Kidney (tissue), 14 donors: ENCODE results near the gene B3GLCT. TPM values are rescaled to one million over a fixed set of nuclear protein-coding genes. Genes with fewer than 3 reads are reported as not detected.
A peak's percentile ranks its signal among the peaks of the same experiment; 100 is the strongest.

Source experiments
- DNase-seq, 5 donors: peaks; one replicate each; pipeline ENCODE4 v3.0.0-alpha.2; 2013 to 2020
- FAIRE-seq: peaks from 2 replicates; lab custom pipeline; 2012; peaks lifted over from hg19 to GRCh38; lab: Jason Lieb, UNC
- H3K27ac ChIP-seq, 2 donors: one replicate each; pipeline ENCODE4 v1.7.0; 2013; ENCODE audit warnings: low read depth in 2 of 2, low read length in 2 of 2, inconsistent platforms in 1 of 2
- H3K27me3 ChIP-seq: one replicate; pipeline ENCODE4 v1.7.1; 2013; ENCODE audit warnings: low read length, inconsistent platforms; ENCODE audit not compliant: control insufficient read depth, insufficient read depth
- H3K36me3 ChIP-seq, 3 donors: one replicate each; pipeline versions ENCODE4 v1.7.0 to v1.7.1; 2013; ENCODE audit warnings: low read length in 3 of 3, control low read depth in 1 of 3, inconsistent platforms in 1 of 3; ENCODE audit not compliant: insufficient read depth in 3 of 3, control insufficient read depth in 2 of 3
- H3K4me1 ChIP-seq, 3 donors: one replicate each; pipeline versions ENCODE4 v1.7.0 to v1.7.1; 2013; ENCODE audit warnings: low read length in 3 of 3, inconsistent platforms in 1 of 3, low read depth in 1 of 3; ENCODE audit not compliant: control insufficient read depth in 2 of 3, insufficient read depth in 2 of 3
- H3K4me3 ChIP-seq, 3 donors: one replicate each; pipeline versions ENCODE4 v1.7.0 to v1.8.1; 2013; ENCODE audit warnings: low read length in 3 of 3, control low read depth in 1 of 3, inconsistent platforms in 1 of 3
- H3K9ac ChIP-seq, 3 donors: one replicate each; pipeline versions ENCODE4 v1.7.0 to v1.7.1; 2013; ENCODE audit warnings: low read length in 3 of 3, control low read depth in 1 of 3, inconsistent platforms in 1 of 3
- H3K9me3 ChIP-seq, 3 donors: one replicate each; pipeline versions ENCODE4 v1.7.0 to v1.7.1; 2013; ENCODE audit warnings: low read length in 3 of 3, control low read depth in 1 of 3, inconsistent platforms in 1 of 3; ENCODE audit not compliant: control insufficient read depth in 2 of 3, insufficient read depth in 1 of 3
- intact Hi-C: fragments of 100-400 bp; cut with DNase I; formaldehyde crosslinking; loops from one replicate; pipeline ENCODE4 v1.11.1; 2022
- polyA plus RNA-seq: library from polyadenylated mRNA; stranded (reverse); fragments of 350-450 nt; fragmentation: Illumina TruSeq; extraction: RNeasy Lipid Tissue Mini Kit (QIAGEN cat#74804); gene quantifications from one replicate; pipeline ENCODE4 v1.2.3, GENCODE V29; 2014; ENCODE audit warnings: low read depth, low replicate concordance; ENCODE audit not compliant: insufficient read depth
- total RNA-seq: library from RNA; stranded (reverse); fragmentation: NEBNext Ultra II Directional; extraction: Animal tissue kit (Norgen Biotek cat#: 25700); gene quantifications from one replicate; pipeline ENCODE4 v1.2.1, GENCODE V29; 2021
- TF ChIP-seq, protein P1 (sequence below): IDR thresholded peaks from 3 replicates; pipeline ENCODE4 v1.5.1; 2012; ENCODE audit warnings: mild to moderate bottlenecking, moderate library complexity, borderline replicate concordance; ENCODE audit not compliant: insufficient read depth; ENCODE audit errors: extremely low read depth
- donor health status: control.
- donor health status: control.
- donor health status: control.
- donor health status: control.
- donor health status: control.
- donor health status: DM: yes; HTN: yes; CAD: no.
- donor health status: Normal renal cell carcinoma (clear cell type).

Gene B3GLCT
- total and polyA plus RNA-seq, 2 donors from 2014 or later: 5.9 to 7.7 TPM

DNA sequence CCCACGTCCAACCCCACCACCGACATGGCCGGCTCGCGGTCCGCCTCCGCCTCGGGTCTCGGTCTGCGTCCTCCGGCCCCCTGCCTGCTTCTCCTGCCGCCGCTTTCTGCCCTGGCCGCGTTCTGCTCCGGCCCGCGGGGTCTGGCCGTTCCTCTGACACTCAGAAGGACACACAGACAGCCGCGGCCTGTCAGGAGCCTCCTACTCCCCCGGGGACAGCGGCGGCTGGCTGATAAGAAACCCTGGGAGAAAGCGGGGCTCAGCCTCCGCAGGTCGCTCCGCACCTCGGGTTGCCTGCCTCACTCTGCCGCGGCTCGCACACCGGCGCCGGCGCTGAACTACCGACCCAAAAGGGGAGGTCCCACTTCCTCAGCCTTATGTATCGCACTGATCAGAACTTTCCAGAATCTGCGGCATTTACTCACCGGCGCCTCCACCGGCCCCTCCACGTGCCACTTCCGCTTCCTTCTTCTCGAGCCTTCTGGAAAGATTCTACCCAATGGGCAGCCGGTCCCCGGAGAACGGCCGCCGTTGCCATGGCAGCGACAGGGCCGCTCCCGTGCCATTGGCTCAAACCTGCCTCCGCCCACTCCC, 38.1 kb upstream of the B3GLCT start, which contains the start of gene HSPH1:
HSPH1 (minus strand) TSS at position 348 of the 594 bp plus-strand sequence; CDS start at position 26, 322 bp downstream.
- DNase-seq (peak; percentile 98 to 99 (median 99)), FAIRE-seq (peak; percentile 94)
- H3K27ac ChIP-seq: peak within 1 kb of the TSS; percentile 99 to 100
- intact Hi-C loops: no loop called here
- peaks cover 0 to 14% (median 2%) of the 10 kb centered on the region in 3 donors for H3K4me1 ChIP-seq
- no peaks in the 10 kb centered on the region for H3K9me3 ChIP-seq
- peak within 1 kb of the TSS; percentile 98 to 99 (median 98) for H3K9ac ChIP-seq
- TF ChIP-seq, protein P1, sequence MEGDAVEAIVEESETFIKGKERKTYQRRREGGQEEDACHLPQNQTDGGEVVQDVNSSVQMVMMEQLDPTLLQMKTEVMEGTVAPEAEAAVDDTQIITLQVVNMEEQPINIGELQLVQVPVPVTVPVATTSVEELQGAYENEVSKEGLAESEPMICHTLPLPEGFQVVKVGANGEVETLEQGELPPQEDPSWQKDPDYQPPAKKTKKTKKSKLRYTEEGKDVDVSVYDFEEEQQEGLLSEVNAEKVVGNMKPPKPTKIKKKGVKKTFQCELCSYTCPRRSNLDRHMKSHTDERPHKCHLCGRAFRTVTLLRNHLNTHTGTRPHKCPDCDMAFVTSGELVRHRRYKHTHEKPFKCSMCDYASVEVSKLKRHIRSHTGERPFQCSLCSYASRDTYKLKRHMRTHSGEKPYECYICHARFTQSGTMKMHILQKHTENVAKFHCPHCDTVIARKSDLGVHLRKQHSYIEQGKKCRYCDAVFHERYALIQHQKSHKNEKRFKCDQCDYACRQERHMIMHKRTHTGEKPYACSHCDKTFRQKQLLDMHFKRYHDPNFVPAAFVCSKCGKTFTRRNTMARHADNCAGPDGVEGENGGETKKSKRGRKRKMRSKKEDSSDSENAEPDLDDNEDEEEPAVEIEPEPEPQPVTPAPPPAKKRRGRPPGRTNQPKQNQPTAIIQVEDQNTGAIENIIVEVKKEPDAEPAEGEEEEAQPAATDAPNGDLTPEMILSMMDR: no peak
- peak within 1 kb of the TSS; percentile 77 to 99 (median 88) for H3K4me3 ChIP-seq
- no peaks in the 10 kb centered on the region for H3K27me3 ChIP-seq
- H3K36me3 ChIP-seq: no peaks in the 10 kb centered on the region

DNA sequence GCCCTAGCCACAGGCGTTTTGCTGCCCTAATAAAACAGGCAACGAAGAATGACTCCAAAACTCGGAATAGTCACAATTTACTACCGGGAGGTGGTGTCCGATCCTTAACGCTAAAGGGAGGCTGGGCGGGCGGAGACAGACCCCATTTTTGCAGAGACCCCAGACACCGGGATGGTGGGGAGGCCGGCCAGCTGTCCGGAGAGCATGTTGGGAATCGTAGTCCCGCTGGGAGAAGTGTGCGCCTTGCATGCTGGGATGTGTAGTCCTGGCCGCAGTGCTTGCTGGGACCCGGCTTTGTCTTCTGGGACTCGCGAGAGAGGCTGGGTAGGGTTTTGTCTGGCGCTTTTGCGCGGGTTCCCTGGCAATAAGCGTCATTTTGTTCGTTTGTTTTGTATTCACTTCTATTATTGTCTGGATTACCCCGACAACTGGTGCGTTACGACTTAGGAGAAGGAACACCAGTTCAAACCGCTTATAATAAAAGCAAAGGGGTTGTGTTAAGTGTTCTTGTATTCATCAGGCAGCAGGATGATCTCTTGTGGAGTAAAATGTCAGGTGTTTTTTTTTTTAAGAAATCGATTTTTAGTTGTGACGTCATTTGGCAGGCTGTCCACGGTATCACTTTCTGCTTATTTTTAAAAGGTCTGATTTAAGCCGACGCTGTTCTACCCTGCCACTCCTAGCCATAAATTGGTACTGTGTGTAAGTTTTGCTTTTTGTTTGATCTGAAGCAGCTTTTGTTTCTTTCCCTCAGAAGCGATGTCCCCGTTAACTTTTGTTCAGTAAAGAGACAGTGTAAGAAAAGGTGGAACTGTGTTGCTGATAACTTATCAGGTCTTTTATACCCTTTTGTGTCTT, 37.4 kb upstream of the B3GLCT start:
- Histone ChIP-seq H3K9me3 (no peaks in the 10 kb centered on the region), H3K9ac (peak overlapping the region; percentile 76 to 98 (median 77)), H3K27me3 (no peaks in the 10 kb centered on the region), H3K36me3 (no peaks in the 10 kb centered on the region), H3K4me1 (peaks cover 0 to 14% (median 2%) of the 10 kb centered on the region in 3 donors), H3K4me3 (peak overlapping the region; percentile 77 to 99 (median 78)), H3K27ac (peak overlapping the region; percentile 99 to 100)
- FAIRE-seq (no peak), DNase-seq (peak; percentile 98 to 99 (median 99))
- TF ChIP-seq, protein P1: no peak
- intact Hi-C loops: no loop called here

DNA sequence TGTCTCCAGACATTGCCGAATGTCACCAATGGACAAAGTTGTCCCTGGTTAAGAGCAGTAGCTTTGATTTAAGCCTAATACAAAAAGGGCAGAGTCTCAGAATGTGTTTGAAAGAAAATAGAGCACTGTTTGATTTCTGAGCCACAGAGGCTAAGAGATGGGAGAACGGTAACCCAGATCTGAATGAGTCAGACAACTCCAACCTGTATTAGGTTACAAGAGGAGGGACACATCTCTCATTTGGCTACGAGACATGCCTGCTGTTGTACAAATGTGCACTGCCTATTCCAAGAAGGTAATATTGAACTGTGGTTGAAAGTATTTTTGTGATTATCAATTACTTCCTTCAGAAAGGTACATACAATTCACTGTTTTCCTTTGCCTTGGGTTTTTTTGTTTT, 33.2 kb upstream of the B3GLCT start:
- DNase-seq (no peak), FAIRE-seq (no peak)
- Histone ChIP-seq H3K4me3 (no peak overlapping the region), H3K27ac (no peak overlapping the region), H3K9ac (no peak overlapping the region), H3K27me3 (no peaks in the 10 kb centered on the region), H3K4me1 (peaks cover 0 to 4% (median 2%) of the 10 kb centered on the region in 3 donors), H3K36me3 (no peaks in the 10 kb centered on the region), H3K9me3 (no peaks in the 10 kb centered on the region)
- TF ChIP-seq, protein P1: no peak
- intact Hi-C loops: no loop called here
